GM21526 (cell line): ENCODE measurements around the gene WDR54.

Source experiments
- ATAC-seq: cut with Tn5 transposase; IDR thresholded peaks from one replicate; pipeline ENCODE4 v1.9.1; 2021; ENCODE audit warnings: moderate library complexity; ENCODE audit not compliant: unreplicated experiment, low FRiP score

Gene WDR54

GRCh38 chr2:74421221-74421870 is at the start of gene WDR54, which contains the start of gene C2orf81:
Gene WDR54, plus strand, starts transcription at chr2:74421730. Its CDS starts 424 bp downstream, at chr2:74422154.
Gene C2orf81, minus strand, starts transcription at chr2:74421619. Its CDS starts 59 bp downstream, at chr2:74421560.
- peak; percentile 90 for ATAC-seq

- ATAC-seq = no peak
Observed at GRCh38 chr2:74372674-74373073, 48.9 kb upstream of the WDR54 start.

GRCh38 chr2:74373221-74373676 is 48.3 kb upstream of the WDR54 start:
- no peak for ATAC-seq

GRCh38 chr2:74373985-74374384 is 47.5 kb upstream of the WDR54 start:
- ATAC-seq = no peak

GRCh38 chr2:74374509-74375205 is 46.9 kb upstream of the WDR54 start:
- no peak for ATAC-seq

- no peak for ATAC-seq
Observed at GRCh38 chr2:74375838-74376237, 45.7 kb upstream of the WDR54 start.

- no peak for ATAC-seq
Observed at GRCh38 chr2:74378007-74378406, 43.5 kb upstream of the WDR54 start.

- no peak for ATAC-seq
Observed at GRCh38 chr2:74379851-74380789, 41.4 kb upstream of the WDR54 start, which contains the start of gene DCTN1. Gene DCTN1, minus strand, starts transcription at chr2:74380311. Its CDS starts 274 bp downstream, at chr2:74380037.

GRCh38 chr2:74381751-74382150 is 39.8 kb upstream of the WDR54 start:
- ATAC-seq = no peak

- no peak for ATAC-seq
Observed at GRCh38 chr2:74383254-74383653, 38.3 kb upstream of the WDR54 start.

GRCh38 chr2:74384051-74384450 is 37.5 kb upstream of the WDR54 start:
- ATAC-seq = no peak

GRCh38 chr2:74385396-74385795 is 36.1 kb upstream of the WDR54 start:
- ATAC-seq = no peak

- no peak for ATAC-seq
Observed at GRCh38 chr2:74387346-74387745, 34.2 kb upstream of the WDR54 start.

- ATAC-seq = no peak
Observed at GRCh38 chr2:74390606-74391005, 30.9 kb upstream of the WDR54 start.

GRCh38 chr2:74391209-74391579 is 30.3 kb upstream of the WDR54 start:
- ATAC-seq = peak; percentile 29

GRCh38 chr2:74391580-74392448 is 29.7 kb upstream of the WDR54 start:
- peak; percentile 63 for ATAC-seq

- ATAC-seq = no peak
Observed at GRCh38 chr2:74392449-74392743, 29.1 kb upstream of the WDR54 start.

- ATAC-seq = no peak
Observed at GRCh38 chr2:74393525-74393924, 28.0 kb upstream of the WDR54 start.

GRCh38 chr2:74396149-74396548 is 25.4 kb upstream of the WDR54 start:
- no peak for ATAC-seq

GRCh38 chr2:74399785-74400184 is 21.7 kb upstream of the WDR54 start:
- no peak for ATAC-seq
